ENCODE data around the gene PLP2.
"Not testable (repeated sequence)": the region's sequence is repeated elsewhere in the genome, so short reads cannot be mapped to it uniquely, and the experiment has no call there.

The PLP2 gene

GRCh38 chrX:49164589-49165360 is 6.9 kb upstream of the PLP2 start:
- DNase-seq = no peak

GRCh38 chrX:49165901-49166881 is 5.5 kb upstream of the PLP2 start:
- DNase-seq = peak; percentile 81

GRCh38 chrX:49166914-49167739 is 4.6 kb upstream of the PLP2 start:
- DNase-seq = peak; percentile 66

- no peak for DNase-seq
These were observed 4.0 kb upstream of the PLP2 start for GRCh38 chrX:49167740-49168108.

GRCh38 chrX:49172280-49172780 is 632 bp downstream of the PLP2 start:
- no peak for DNase-seq

- not testable (repeated sequence) for DNase-seq
These were observed 1.8 kb downstream of the PLP2 start for GRCh38 chrX:49173544-49173943.

- no peak for DNase-seq
These were observed 3.0 kb downstream of the PLP2 start for GRCh38 chrX:49174723-49175122.

- no peak for DNase-seq
These were observed 4.0 kb downstream of the PLP2 start for GRCh38 chrX:49175435-49176274.

- no peak for DNase-seq
These were observed 5.0 kb downstream of the PLP2 start for GRCh38 chrX:49176421-49177326.

- DNase-seq = no peak
These were observed 5.7 kb downstream of the PLP2 start for GRCh38 chrX:49177338-49177833.

- no peak for DNase-seq
These were observed 6.3 kb downstream of the PLP2 start for GRCh38 chrX:49177873-49178480.

GRCh38 chrX:49178537-49178936 is 6.8 kb downstream of the PLP2 start:
- DNase-seq = no peak

GRCh38 chrX:49179358-49179757 is 7.7 kb downstream of the PLP2 start:
- DNase-seq = no peak

- no peak for DNase-seq
These were observed 12.1 kb downstream of the PLP2 start for GRCh38 chrX:49183701-49184281.

GRCh38 chrX:49184294-49185281 is 12.9 kb downstream of the PLP2 start:
- DNase-seq = peak; percentile 86

GRCh38 chrX:49186125-49187027 is 14.7 kb downstream of the PLP2 start, which contains the start of gene PRICKLE3:
Gene PRICKLE3 (minus strand): TSS chrX:49186373. CDS start chrX:49186297, 76 bp downstream.
- peak; percentile 48 for DNase-seq

- DNase-seq = no peak
These were observed 15.3 kb downstream of the PLP2 start for GRCh38 chrX:49187028-49187394.

Data from NCI-H2029 (cell line).